ENCODE data around the gene UMODL1. TPM values are rescaled to one million over a fixed set of nuclear protein-coding genes. Genes with fewer than 3 reads are reported as not detected.
A peak's percentile ranks its signal among the peaks of the same experiment; 100 is the strongest.

The UMODL1 gene
- total and polyA plus RNA-seq, 2 donors (not counting 3 experiments of a cell fraction or from before 2014, with no cell fraction given), result not detected

- dilution Hi-C loops (cut with MboI; ENCODE audit: extremely low pct_ligation_motif_present, low sequenced_read_pairs) (no loop called here), intact Hi-C loops (cut with micrococcal nuclease) (loop anchor here (2.0 to 5.0 kb wide), 3 partner anchors 39 to 98 kb away; no protein-coding TSS in a partner anchor)
- POLR2A ChIA-PET, result no interaction called here
- peak overlapping the region; percentile 54 for H3K4me2 ChIP-seq (ENCODE audit: insufficient read depth, low read length)
- no peaks in the 10 kb centered on the region for H3K9me1 ChIP-seq (replicated peaks; ENCODE audit: control insufficient read depth, extremely low read depth, insufficient read depth, low read length)
- H4K20me1 ChIP-seq (replicated peaks; ENCODE audit: control insufficient read depth, extremely low read depth, insufficient read depth, low read length), result no peaks in the 10 kb centered on the region
- no peak for TF ChIP-seq MYC (IDR thresholded peaks at IDR 0.05; ENCODE audit: low read depth, low read length)
- no peak overlapping the region for H2AFZ ChIP-seq (ENCODE audit: low read depth, low read length)
- no peaks in the 10 kb centered on the region for H3K27me3 ChIP-seq (ENCODE audit: control insufficient read depth in 2 of 2, insufficient read depth in 2 of 2, low read length in 2 of 2)
- peaks cover 29% of the 10 kb centered on the region for H3K4me1 ChIP-seq (ENCODE audit: control insufficient read depth, extremely low read depth, insufficient read depth, low read length)
- no peak overlapping the region for H3K4me3 ChIP-seq (replicated peaks in 1 of 3; ENCODE audit: insufficient read depth in 1 of 3, low read depth in 1 of 3, low read length in 3 of 3)
- FAIRE-seq, result peak; percentile 57
- CTCF ChIA-PET, result no interaction called here
- no peaks in the 10 kb centered on the region for H3K79me2 ChIP-seq (ENCODE audit: control insufficient read depth, insufficient read depth, low read length)
- H3K27ac ChIP-seq (ENCODE audit: insufficient read depth, low read depth, low read length), result peak overlapping the region; percentile 46
- H3K9me3 ChIP-seq (replicated peaks; ENCODE audit: control insufficient read depth, insufficient read depth, low read length), result no peaks in the 10 kb centered on the region
- H3K36me3 ChIP-seq (ENCODE audit: control insufficient read depth in 2 of 2, extremely low read depth in 1 of 2, insufficient read depth in 2 of 2, low read length in 2 of 2), result no peaks in the 10 kb centered on the region
- no peak for DNase-seq (ENCODE audit: low read depth, low spot score)
- peak overlapping the region; percentile 22 for H3K9ac ChIP-seq (replicated peaks; ENCODE audit: extremely low read depth, insufficient read depth, low read length)
- no TSS peak for BruUV-seq (replicated peaks)
Measured at GRCh38 chr21:42056468-42056867, 14.6 kb upstream of the UMODL1 start.

GRCh38 chr21:42056996-42057689, 14.0 kb upstream of the UMODL1 start:
- H3K4me1 ChIP-seq (ENCODE audit: control insufficient read depth, extremely low read depth, insufficient read depth, low read length), result peaks cover 23% of the 10 kb centered on the region
- no TSS peak for BruUV-seq (replicated peaks)
- no peaks in the 10 kb centered on the region for H3K79me2 ChIP-seq (ENCODE audit: control insufficient read depth, insufficient read depth, low read length)
- peak overlapping the region in 1 of 3 experiments; percentile 10 for H3K4me3 ChIP-seq (replicated peaks in 1 of 3; ENCODE audit: insufficient read depth in 1 of 3, low read depth in 1 of 3, low read length in 3 of 3)
- no peaks in the 10 kb centered on the region for H3K36me3 ChIP-seq (ENCODE audit: control insufficient read depth in 2 of 2, extremely low read depth in 1 of 2, insufficient read depth in 2 of 2, low read length in 2 of 2)
- FAIRE-seq (peak; percentile 96), DNase-seq (ENCODE audit: low read depth, low spot score) (peak; percentile 61)
- no peak for TF ChIP-seq EZH2 (IDR thresholded peaks at IDR 0.05; ENCODE audit: borderline replicate concordance, low read depth, low read length, severe bottlenecking)
- no peak for TF ChIP-seq FOS (IDR thresholded peaks at IDR 0.05; ENCODE audit: borderline replicate concordance, insufficient read depth, low read length)
- no peak for TF ChIP-seq POLR2AphosphoS5 (IDR thresholded peaks at IDR 0.05; ENCODE audit: insufficient read depth, low read depth, low read length)
- TF ChIP-seq, protein P1, sequence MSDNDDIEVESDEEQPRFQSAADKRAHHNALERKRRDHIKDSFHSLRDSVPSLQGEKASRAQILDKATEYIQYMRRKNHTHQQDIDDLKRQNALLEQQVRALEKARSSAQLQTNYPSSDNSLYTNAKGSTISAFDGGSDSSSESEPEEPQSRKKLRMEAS (IDR thresholded peaks at IDR 0.05; ENCODE audit: insufficient read depth, insufficient read length), result no peak
- TF ChIP-seq MYC (IDR thresholded peaks at IDR 0.05; ENCODE audit: low read depth, low read length), result no peak
- TF ChIP-seq POLR2A (IDR thresholded peaks at IDR 0.05; ENCODE audit: low read depth, low read length), result no peak
- TF ChIP-seq JUN (IDR thresholded peaks at IDR 0.05; ENCODE audit: borderline replicate concordance, insufficient read depth, insufficient read length, low read depth), result no peak
- TF ChIP-seq, protein P2, sequence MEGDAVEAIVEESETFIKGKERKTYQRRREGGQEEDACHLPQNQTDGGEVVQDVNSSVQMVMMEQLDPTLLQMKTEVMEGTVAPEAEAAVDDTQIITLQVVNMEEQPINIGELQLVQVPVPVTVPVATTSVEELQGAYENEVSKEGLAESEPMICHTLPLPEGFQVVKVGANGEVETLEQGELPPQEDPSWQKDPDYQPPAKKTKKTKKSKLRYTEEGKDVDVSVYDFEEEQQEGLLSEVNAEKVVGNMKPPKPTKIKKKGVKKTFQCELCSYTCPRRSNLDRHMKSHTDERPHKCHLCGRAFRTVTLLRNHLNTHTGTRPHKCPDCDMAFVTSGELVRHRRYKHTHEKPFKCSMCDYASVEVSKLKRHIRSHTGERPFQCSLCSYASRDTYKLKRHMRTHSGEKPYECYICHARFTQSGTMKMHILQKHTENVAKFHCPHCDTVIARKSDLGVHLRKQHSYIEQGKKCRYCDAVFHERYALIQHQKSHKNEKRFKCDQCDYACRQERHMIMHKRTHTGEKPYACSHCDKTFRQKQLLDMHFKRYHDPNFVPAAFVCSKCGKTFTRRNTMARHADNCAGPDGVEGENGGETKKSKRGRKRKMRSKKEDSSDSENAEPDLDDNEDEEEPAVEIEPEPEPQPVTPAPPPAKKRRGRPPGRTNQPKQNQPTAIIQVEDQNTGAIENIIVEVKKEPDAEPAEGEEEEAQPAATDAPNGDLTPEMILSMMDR (IDR thresholded peaks at IDR 0.05; ENCODE audit: extremely low read depth in 1 of 2, insufficient read depth in 1 of 2, low read depth in 1 of 2, low read length in 2 of 2), result no peak
- no peak for TF ChIP-seq GATA2 (IDR thresholded peaks at IDR 0.05; ENCODE audit: insufficient read depth, insufficient read length, low read depth, low read length)
- intact Hi-C loops (cut with micrococcal nuclease), result loop anchor here (2.0 to 5.0 kb wide), 3 partner anchors 40 to 98 kb away; no protein-coding TSS in a partner anchor
- no peaks in the 10 kb centered on the region for H3K9me1 ChIP-seq (replicated peaks; ENCODE audit: control insufficient read depth, extremely low read depth, insufficient read depth, low read length)
- H4K20me1 ChIP-seq (replicated peaks; ENCODE audit: control insufficient read depth, extremely low read depth, insufficient read depth, low read length), result no peaks in the 10 kb centered on the region
- H3K9me3 ChIP-seq (replicated peaks; ENCODE audit: control insufficient read depth, insufficient read depth, low read length), result no peaks in the 10 kb centered on the region
- dilution Hi-C loops (cut with MboI; ENCODE audit: extremely low pct_ligation_motif_present, low sequenced_read_pairs), result no loop called here
- H3K27me3 ChIP-seq (ENCODE audit: control insufficient read depth in 2 of 2, insufficient read depth in 2 of 2, low read length in 2 of 2), result peaks cover 0 to 2% of the 10 kb centered on the region in 2 experiments
- peak overlapping the region; percentile 54 for H2AFZ ChIP-seq (ENCODE audit: low read depth, low read length)
- peak overlapping the region; percentile 22 for H3K9ac ChIP-seq (replicated peaks; ENCODE audit: extremely low read depth, insufficient read depth, low read length)
- H3K27ac ChIP-seq (ENCODE audit: insufficient read depth, low read depth, low read length), result peak overlapping the region; percentile 46
- ChIA-PET CTCF (interaction anchor here (1.2 to 2.2 kb wide), 3 partner anchors 51 to 279 kb away, joined by 3 to 10 read pairs (median 5); no protein-coding TSS in a partner anchor), POLR2A (no interaction called here)
- peak overlapping the region; percentile 54 for H3K4me2 ChIP-seq (ENCODE audit: insufficient read depth, low read length)

Data from endothelial cell of umbilical vein (primary cell).